ENCODE data around the gene RBL1.
"Not testable (repeated sequence)": the region's sequence is repeated elsewhere in the genome, so short reads cannot be mapped to it uniquely, and the experiment has no call there.

RBL1 gene

DNA sequence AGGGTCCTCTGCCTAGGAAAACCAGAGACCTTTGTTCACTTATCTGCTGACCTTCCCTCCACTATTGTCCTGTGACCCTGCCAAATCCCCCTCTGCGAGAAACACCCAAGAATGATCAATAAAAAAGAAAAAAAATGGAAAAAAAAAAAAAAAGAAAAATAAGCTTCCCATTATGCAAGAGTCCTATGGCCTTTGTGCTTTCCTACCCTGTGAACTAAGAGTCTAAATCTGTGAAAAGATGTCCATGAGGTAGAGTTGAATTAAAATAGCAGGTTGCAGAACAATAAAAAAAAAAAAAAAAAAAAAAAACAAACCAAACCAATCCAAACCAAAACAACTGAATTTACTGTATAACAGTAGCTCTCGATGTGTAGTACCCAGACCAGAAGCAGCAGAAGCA is 94.2 kb downstream of the RBL1 start:
- FAIRE-seq; DNase-seq (ENCODE audit: insufficient read length, low spot score): not testable (repeated sequence)

DNA sequence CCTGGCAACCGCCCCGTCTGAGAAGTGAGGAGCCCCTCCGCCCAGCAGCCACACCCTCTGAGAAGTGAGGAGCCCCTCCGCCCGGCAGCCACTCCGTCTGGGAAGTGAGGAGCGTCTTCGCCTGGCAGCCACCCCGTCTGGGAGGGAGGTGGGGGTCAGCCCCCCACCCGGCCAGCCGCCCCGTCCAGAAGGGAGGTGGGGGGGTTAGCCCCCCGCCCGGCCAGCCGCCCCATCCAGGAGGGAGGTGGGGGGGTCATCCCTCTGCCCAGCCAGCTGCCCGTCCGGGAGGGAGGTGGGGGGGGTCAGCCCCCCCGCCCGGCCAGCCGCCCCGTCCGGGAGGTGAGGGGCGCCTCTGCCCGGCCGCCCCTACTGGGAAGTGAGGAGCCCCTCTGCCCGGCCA is 95.6 kb downstream of the RBL1 start:
- DNase-seq (ENCODE audit: insufficient read length, low spot score); FAIRE-seq: not testable (repeated sequence)

DNA sequence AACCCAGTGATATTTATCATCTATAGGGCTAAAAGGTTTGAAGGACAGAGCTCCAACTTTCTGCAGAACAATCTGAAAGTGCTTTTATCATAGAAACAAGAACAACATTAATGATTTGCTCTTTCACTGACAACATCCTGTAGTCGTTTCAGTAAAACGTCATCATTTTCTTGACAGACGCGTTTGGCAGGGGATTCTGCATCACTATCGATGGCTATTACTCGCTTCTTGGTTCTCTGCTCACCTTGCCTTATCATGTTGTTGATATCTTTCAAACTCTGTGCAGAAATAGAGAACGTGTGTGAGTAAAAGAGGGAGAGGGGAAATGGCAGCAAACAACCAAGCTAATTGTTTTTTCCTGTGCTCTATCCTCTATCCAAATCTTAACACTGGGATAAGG is 97.1 kb downstream of the RBL1 start:
- DNase-seq (ENCODE audit: insufficient read length, low spot score) (no peak), FAIRE-seq (no peak)

DNA sequence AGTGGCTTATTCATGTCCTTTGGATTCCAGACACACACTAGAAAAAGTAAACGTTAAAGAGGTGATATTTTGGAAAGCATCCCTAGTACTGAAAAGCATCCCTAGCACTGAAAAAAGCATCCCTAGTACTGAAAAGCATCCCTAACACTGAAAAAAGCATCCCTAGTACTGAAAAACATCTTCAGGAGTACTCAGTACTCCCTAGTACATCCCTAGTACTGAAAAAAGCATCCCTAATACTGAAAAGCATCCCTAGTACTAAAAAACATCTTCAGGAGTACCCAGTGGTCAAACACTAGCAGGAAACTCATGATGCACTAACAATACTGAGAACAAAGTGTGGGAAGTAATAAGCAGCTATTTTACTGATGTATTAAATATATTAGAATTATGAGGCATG is 98.7 kb downstream of the RBL1 start:
- FAIRE-seq (no peak), DNase-seq (ENCODE audit: insufficient read length, low spot score) (no peak)

DNA sequence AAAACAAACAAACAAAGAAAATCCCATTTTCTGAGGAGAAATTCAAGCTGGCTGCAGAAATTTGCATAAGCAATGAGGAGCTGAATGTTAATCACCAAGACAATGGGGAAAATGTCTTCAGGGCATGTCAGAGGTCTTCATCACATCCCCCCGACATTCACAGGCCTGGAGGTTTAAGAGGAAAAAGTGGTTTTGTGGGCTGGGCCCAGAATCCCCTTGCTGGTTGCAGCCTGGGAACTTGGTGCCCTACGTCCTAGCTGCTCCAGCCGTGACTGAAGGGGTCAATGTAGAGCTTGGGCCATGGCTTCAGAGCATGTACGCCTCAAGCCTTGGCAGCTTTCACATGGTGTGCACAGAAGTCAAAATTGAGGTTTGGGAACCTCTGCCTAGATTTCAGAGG is 101.6 kb downstream of the RBL1 start:
- not testable (repeated sequence) for FAIRE-seq; DNase-seq (ENCODE audit: insufficient read length, low spot score)

DNA sequence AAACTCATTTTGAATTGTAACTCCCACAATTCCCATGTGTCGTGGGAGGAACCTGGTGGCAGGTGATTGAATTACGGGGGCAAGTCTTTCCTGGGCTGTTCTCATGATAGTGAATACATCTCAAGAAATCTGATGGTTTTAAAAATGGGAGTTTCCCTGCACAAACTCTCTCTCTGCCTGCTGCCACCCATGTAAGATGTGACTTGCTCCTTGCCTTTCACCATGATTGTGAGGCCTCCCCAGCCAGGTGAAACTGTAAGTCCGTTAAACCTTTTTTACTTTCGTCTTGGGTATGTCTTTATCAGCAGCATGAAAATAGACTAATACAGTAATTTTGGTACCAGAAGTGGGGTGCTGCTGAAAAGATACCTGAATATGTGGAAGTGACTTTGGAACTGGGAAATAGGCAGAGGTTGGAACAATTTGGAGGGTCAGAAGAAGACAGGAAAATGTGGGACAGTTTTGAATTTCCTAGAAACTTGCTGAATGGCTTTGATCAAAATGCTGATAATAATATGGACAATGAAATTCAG is 102.9 kb downstream of the RBL1 start:
- FAIRE-seq (no peak), DNase-seq (ENCODE audit: insufficient read length, low spot score) (no peak)

DNA sequence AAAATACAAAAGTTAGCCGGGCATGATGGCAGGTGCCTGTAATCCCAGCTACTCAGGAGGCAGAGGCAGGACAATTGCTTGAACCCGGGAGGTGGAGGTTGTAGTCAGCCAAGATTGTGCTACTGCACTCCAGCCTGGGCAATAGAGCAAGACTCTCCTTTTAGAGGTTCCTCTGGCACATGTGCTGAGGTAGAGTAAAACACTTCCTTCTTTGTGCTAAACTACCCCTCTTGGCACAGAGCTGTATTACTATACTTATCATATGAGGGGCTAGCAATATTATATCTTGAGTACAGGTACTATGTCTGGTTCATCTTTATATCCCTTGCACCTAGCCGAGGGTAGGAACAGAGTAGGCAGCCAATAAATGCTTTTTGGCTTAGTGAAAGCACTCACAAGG is 104.1 kb downstream of the RBL1 start:
- FAIRE-seq: no peak
- DNase-seq (ENCODE audit: insufficient read length, low spot score): no peak

DNA sequence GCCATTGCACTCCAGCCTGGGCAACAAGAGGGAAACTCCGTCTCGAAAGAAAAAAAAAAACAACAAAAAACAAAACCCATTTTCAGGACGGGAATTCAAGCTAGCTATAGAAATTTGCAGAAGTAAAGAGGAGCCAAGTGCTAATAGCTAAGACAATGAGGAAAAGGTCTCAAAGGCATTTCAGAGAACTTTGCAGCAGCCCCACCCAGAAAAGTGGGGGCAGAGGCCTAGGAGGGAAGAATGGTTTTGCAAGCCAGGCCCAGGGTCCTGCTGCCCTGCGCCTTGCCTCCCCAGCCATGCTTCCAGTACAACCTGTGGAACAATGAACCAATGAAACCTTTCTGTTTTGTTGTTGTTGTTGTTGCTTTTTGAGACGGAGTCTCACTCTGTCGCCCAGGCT is 106.0 kb downstream of the RBL1 start:
- FAIRE-seq: no peak
- no peak for DNase-seq (ENCODE audit: insufficient read length, low spot score)

DNA sequence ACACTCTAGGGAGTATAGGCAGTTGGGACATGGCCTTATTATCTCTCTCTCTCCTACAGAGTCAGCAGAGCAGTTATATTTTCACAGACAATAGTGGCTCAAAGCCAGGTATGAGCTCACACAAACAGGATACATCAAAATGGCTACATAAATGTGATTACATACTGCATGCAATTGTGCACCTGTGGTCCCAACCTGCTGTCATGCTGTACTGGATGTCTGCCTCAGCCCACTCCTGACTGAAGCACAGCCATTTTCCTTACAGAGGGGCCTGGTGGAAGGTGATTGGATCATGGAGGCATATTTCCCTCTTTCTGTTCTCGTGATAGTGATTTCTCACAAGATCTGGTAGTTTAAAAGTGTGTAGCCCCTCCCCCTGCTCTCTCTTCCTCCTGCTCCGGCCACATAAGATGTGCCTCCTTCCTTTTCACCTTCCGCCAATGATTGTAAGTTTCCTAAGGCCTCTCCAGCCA is 107.3 kb downstream of the RBL1 start:
- DNase-seq (ENCODE audit: insufficient read length, low spot score) (no peak), FAIRE-seq (no peak)

DNA sequence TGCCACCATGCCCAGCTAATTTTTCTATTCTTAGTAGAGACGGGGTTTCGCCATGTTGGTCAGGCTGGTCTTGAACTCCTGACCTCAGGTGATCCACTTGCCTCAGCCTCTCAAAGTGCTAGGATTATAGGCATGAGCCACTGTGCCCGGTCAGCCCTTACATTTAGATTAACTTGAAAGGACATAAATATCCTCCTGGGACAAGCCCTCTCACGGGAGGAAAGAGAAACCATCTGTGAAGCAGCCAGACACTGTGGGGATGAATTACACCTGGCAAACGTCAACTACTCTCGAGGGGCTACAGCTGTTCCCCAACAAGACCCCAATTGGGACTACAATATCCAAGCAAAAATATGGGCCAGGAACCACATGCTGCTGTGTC is 111.5 kb downstream of the RBL1 start:
- DNase-seq (ENCODE audit: insufficient read length, low spot score) (no peak), FAIRE-seq (no peak)

DNA sequence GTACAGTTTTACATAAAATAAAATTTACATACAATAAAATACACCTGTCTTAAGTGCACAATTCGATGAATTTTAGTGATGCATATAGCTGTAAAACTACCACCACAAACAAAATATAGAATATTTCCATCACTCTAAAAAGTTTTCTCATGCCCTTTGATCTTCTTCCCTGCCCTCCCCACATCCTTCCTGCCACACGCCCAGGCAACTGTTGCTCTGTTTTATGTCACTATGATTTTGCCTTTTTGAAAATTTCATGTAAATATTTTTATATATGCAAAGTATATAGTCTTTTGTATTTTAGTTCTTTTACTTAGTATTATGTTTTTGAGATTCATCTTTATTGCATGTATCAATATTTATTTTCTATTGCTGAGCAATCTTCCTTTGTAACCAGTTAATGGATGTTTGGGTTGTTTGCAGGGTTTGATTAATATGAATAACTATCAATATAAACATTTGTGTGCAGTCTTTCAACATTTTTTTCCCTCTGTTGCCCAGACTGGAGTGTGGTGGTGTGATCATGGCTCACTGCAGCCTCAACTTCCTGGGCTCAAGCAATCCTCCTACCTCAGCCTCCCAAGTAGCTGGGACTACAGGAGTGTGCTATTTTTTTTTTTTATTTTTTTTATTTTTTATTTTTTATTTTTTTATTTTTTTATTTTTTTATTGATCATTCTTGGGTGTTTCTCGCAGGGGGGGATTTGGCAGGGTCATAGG is 120.5 kb downstream of the RBL1 start:
- no peak for FAIRE-seq
- DNase-seq (ENCODE audit: insufficient read length, low spot score): peak; percentile 22

DNA sequence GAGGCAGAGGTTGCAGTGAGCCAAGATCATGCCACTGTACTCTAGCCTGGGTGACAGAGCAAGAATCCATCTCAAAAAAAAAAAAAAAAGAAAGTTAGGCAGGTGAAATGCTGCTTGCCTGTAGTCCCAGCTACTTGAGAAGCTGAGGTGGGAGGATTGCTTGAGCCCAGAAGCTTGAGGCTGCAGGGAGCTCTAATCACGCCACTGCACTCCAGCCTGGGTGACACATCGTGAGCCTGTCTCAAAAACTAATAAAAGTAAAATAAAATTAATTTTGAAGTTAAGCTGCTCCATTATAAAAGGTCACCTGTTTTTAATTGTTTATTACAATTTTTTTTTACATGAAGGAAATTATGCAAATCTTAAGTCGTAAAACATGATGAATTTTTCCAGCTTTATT is 121.1 kb downstream of the RBL1 start:
- FAIRE-seq: no peak
- DNase-seq (ENCODE audit: insufficient read length, low spot score): no peak

DNA sequence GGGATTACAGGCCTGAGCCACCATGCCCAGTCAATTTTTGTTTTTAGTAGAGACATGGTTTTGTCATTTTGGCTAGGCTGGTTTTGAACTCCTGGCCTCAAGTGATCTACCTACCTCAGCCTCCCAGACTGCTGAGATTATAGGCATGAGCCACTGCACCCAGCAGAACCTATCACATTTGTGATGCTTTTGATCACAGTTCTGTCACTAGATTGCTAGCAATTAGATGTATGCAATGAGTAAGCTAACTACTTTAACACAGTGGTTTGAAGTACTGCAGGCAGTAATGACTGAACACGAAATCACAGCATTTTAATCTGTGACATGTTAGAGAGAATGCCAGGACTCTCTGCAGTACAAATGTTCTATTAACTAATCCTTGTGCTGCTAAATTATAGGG is 124.7 kb downstream of the RBL1 start:
- no peak for DNase-seq (ENCODE audit: insufficient read length, low spot score)

DNA sequence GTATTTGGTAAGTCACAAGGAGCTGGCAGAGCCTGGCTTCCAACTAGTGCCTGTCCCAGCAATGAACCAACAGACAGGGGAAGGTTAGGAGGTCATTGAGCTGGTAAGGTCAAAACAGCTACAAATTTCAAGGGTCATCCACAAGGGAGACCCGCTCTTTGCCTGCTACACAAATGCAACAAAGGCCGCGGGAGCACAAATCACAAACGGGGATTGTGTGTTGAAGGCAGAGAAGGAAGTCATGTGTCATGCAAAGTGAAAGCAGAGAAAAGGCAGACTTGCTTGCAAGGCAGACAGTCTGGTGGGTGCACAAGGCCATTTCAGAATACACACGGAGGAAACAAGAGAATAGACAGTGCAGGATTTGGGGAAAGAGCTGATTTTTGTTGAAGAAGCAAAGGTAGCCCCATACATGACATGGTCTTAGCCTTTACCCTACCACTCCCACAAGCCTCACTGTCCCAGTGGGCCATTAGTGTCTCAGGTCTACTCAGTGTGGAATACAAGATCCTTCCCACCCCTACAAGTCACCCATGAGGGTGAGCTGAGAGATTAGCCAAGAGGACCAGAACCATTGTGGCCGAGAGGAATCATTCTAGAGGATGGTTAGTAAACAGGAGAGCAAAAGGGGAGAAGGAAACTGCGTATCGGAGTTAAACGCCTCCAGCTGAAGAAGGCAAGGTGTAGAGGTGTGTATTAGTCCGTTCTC is 126.2 kb downstream of the RBL1 start:
- FAIRE-seq (no peak), DNase-seq (ENCODE audit: insufficient read length, low spot score) (no peak)

More for the DNA sequence above, 124.7 kb downstream of the RBL1 start:
- no peak for FAIRE-seq

DNA sequence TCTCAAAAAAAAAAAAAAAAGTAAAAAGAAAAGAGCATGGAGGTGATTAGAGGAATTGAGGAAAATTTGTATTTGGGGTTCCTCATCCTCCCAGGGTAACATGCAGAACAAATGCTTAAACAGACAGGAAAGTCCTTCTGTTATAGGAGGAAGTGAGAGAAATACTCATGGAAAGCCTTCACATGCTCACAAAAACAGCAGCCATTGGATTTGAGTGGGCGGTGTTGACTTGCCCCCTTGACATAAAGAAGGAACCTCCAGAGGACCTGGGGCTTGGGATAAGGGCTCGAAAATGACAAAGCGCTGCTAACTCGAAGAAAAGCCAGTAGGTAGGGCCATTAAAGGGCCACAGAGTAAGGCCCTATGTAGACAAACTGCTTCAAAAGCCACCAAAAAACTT is 126.7 kb downstream of the RBL1 start:
- FAIRE-seq (no peak), DNase-seq (ENCODE audit: insufficient read length, low spot score) (no peak)

DNA sequence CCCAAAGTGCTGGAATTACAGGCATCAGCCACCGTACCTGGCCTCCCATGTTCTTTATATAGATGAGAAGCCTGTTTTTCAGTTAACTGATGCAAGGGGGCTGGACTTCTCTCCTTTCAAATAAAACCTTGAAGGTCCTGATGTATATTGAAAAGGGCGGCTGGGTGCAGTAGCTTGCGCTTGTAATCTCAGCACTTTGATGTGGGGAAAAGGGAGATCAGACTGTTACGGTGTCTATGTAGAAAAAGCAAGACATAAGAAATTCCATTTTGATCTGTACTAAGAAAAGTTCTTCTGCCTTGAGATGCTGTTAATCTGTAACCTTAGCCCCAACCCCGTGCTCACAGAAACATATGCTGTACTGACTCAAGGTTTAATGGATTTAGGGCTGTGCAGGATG is 128.2 kb downstream of the RBL1 start:
- FAIRE-seq (no peak), DNase-seq (ENCODE audit: insufficient read length, low spot score) (no peak)

DNA sequence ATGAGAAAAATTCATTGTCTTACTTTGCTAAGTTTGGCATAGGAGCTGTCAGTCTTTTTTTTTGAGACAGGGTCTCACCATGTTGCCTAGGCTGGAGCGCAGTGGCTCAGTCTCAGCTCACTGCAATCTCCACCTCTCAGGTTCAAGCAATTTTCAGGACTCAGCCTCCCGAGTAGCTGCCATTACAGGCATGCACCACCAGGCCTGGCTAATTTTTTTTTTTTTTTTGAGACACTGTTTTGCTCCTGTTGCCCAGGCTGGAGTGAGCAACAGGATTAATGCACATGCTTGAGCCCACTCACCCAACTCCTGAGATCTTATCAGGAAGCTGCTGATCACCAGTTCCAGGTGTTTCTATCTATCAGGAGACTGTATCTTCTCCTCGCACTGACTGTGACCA is 128.8 kb downstream of the RBL1 start:
- DNase-seq (ENCODE audit: insufficient read length, low spot score); FAIRE-seq: not testable (repeated sequence)

DNA sequence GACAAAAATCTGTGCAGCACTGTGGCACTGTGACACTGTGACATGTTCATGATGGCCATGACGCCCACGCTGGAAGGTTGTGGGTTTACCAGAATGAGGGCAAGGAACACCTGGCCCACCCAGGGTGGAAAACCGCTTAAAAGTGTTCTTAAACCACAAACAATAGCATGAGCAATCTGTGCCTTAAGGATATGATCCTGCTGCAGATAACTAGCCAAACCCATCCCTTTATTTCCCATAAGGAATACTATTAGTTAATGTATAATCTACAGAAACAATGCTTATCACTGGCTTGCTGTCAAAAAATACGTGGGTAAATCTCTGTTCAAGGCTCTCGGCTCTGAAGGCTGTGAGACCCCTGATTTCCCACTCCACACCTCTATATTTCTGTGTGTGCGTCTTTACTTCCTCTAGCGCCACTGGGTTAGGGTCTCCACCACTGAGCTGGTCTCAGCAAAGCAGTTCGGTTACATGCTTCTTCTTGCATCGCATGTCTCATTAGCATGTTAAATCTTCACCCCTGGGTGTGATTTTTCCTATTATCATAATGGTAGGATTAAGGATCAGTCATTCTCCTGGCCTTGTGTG is 133.3 kb downstream of the RBL1 start:
- not testable (repeated sequence) for FAIRE-seq; DNase-seq (ENCODE audit: insufficient read length, low spot score)

DNA sequence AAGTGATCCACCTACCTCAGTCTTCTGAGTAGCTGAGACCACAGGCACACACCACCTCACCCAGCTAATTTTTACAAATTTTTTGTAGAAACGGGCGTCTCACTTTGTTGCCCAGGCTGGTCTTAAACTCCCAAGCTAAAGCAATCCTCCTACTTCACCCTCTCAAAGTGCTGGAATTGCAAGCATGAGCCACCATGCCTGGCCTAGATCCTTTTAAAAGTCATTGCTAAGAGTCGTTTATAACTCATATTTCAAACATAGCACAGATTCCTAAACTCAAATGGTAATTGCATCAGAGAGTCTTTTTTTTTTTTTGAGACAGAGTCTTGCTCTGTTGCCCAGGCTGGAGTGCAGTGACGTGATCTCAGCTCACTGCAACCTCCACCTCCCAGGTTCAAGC is 136.6 kb downstream of the RBL1 start:
- no peak for DNase-seq (ENCODE audit: insufficient read length, low spot score)
- no peak for FAIRE-seq

DNA sequence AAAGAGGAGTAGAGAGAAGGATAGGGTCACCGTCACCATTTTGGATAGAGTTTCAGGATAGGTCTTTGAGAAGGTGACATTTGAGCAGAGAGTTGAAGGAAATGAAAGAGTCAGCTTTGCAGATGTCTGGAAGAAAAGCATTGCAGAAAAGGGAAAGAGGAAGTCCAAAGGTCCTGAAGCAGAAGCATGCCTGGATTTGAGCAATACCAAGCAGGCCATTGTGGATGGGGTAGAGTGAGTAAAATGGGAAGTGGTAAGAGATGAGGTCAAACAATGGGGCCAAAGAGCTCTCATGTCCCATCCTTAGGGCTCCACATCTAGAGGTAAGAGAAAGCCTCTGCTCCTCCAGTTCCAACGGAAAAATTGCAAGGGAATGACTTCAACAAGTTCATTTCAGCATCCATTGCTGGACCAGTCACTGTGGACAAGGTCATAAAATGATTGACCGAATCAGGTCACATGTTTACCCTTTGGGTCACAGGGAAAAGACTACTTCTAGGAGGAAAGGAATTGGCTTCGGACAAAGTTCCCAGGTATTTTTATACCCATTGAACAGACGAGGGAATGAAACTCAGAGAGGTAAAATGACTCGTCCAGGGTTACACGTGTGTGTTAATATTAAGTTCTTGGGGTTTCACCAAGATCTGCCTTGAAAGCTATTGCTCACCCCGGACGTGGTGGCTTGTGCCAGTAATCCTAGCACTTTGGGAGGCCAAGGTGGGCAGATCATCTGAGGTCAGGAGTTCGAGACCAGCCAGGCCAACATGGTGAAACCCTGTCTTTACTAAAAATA is 137.7 kb downstream of the RBL1 start:
- no peak for DNase-seq (ENCODE audit: insufficient read length, low spot score)

DNA sequence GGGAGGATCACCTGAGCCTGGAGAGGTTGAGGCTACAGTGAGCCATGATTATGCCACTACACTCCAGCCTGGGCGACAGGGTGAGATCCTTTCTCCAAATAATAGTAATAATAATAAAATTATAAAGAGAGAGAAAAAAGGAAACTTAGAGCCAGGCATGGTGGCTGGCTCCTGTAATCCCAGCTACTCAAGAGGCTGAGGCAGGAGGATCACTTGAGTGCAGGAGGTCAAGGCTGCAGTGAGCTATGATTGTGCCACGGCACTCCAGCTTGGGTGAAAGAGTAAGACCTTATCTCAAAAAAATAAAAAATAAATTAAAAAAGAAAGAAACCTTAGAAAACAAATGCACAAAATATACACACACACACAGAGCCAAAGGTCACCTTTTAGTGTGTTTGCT is 139.1 kb downstream of the RBL1 start:
- FAIRE-seq: no peak
- no peak for DNase-seq (ENCODE audit: insufficient read length, low spot score)

More for the DNA sequence above, 137.7 kb downstream of the RBL1 start:
- no peak for FAIRE-seq

Data from GM19239 (cell line).